K562 (cell line): ENCODE measurements around the gene KNL1. TPM values are rescaled to one million over a fixed set of nuclear protein-coding genes. Genes with fewer than 3 reads are reported as not detected.

Experiments used
- CHCHD3 ChIP-seq: fragments of 250-450 bp; sonication (Bioruptor Pico); IDR thresholded peaks from 2 replicates; pipeline ENCODE4 v2.1.2; 2022; ENCODE audit warnings: mild to moderate bottlenecking
- HDAC8 ChIP-seq: fragments of 450-650 bp; IDR thresholded peaks from 2 replicates; pipeline ENCODE4 v1.6.1; 2016; ENCODE audit warnings: mild to moderate bottlenecking, missing genetic modification characterization, moderate library complexity, missing compliant biosample characterization
- HNRNPH1 ChIP-seq: fragments of 200-400 bp; formaldehyde crosslinking; optimal IDR thresholded peaks from 2 replicates; pipeline ENCODE3; 2017; ENCODE audit warnings: low read depth, mild to moderate bottlenecking, low read length, moderate library complexity
- HOXB6 ChIP-seq: fragments of 250-450 bp; sonication (Bioruptor Pico); IDR thresholded peaks from 2 replicates; pipeline ENCODE4 v1.5.1; 2022; ENCODE audit warnings: mild to moderate bottlenecking, borderline replicate concordance
- MEF2A ChIP-seq: IDR thresholded peaks from 2 replicates; pipeline ENCODE4 v1.6.1; 2011; ENCODE audit warnings: low read depth, mild to moderate bottlenecking, low read length, moderate library complexity; ENCODE audit not compliant: control insufficient read depth
- NFE2L1 ChIP-seq: fragments of 450-650 bp; IDR thresholded peaks from 2 replicates; pipeline ENCODE4 v1.6.1; 2016; ENCODE audit warnings: missing genetic modification characterization, low read depth, mild to moderate bottlenecking, missing compliant biosample characterization, moderate library complexity, borderline replicate concordance
- POLR2AphosphoS5 ChIP-seq: IDR thresholded peaks from 2 replicates; pipeline ENCODE4 v1.6.1; 2011; ENCODE audit warnings: mild to moderate bottlenecking, low read depth, low read length, moderate library complexity; ENCODE audit not compliant: control insufficient read depth, insufficient read depth
- ZC3H4 ChIP-seq: sonication (generic); formaldehyde crosslinking; IDR thresholded peaks from 2 replicates; pipeline ENCODE4 v1.9.0; 2021; ENCODE audit warnings: missing genetic modification reagents, borderline replicate concordance
- ZNF75A ChIP-seq: fragments of 450-650 bp; formaldehyde crosslinking; IDR thresholded peaks from 2 replicates; pipeline ENCODE4 v1.4.0; 2020; ENCODE audit warnings: mild to moderate bottlenecking
- polyA plus RNA-seq, 8 experiments: library from polyadenylated mRNA; depleted of rRNA in 4 of 8; stranded (reverse) in 5 of 8; unstranded in 3 of 8; fragments of >200 nt; fragmentation: Nextera tagmentation in 2 of 8; fragmentation: Illumina TruSeq in 1 of 8; extraction: Ambion mirVana in 2 of 8; extraction: Trizol in 1 of 8; gene quantifications; 2 replicates each; pipeline versions ENCODE4 v1.2.1 to v1.2.3, GENCODE V29; 2011 to 2014; ENCODE audit warnings: inconsistent platforms in 1 of 8, missing spikeins in 1 of 8
- total RNA-seq, 7 experiments: library from RNA; depleted of rRNA in 6 of 7; stranded (reverse); fragments of >200 nt in 6 of 7; fragmentation: Illumina TruSeq in 2 of 7; extraction: Trizol in 2 of 7; gene quantifications; 2 replicates each; pipeline versions ENCODE4 v1.2.1 to v1.2.3, GENCODE V29; 2011 to 2021; ENCODE audit warnings: low replicate concordance in 1 of 7
- TF ChIP-seq, protein P1 (sequence below): sonication (generic); formaldehyde crosslinking; IDR thresholded peaks from 2 replicates; pipeline ENCODE4 v1.5.0; 2020; ENCODE audit warnings: missing genetic modification reagents
- TF ChIP-seq, protein P2 (sequence below): sonication (generic); formaldehyde crosslinking; IDR thresholded peaks from 2 replicates; pipeline ENCODE4 v1.8.1; 2023; ENCODE audit warnings: mild to moderate bottlenecking, missing genetic modification reagents
- TF ChIP-seq, protein P3 (sequence below): fragments of 450-650 bp; IDR thresholded peaks from 2 replicates; pipeline ENCODE4 v1.7.0; 2016; ENCODE audit warnings: borderline replicate concordance
- TF ChIP-seq, protein P4 (sequence below): fragments of 450-650 bp; IDR thresholded peaks from 2 replicates; pipeline ENCODE4 v1.6.1; 2017; ENCODE audit warnings: antibody characterized with exemption
- TF ChIP-seq, protein P5 (sequence below), 2 experiments: fragments of 450-650 bp; IDR thresholded peaks; 2 replicates each; pipeline ENCODE4 v1.6.1; 2018; ENCODE audit warnings: mild to moderate bottlenecking in 2 of 2, low read depth in 1 of 2; ENCODE audit not compliant: partially characterized antibody in 2 of 2

The KNL1 gene
- total and polyA plus RNA-seq, 9 of the 15 experiments (the other 6 are each of a cell fraction or from before 2014, with no cell fraction given), result 14.5 to 65.4 (median 34.6) TPM

DNA sequence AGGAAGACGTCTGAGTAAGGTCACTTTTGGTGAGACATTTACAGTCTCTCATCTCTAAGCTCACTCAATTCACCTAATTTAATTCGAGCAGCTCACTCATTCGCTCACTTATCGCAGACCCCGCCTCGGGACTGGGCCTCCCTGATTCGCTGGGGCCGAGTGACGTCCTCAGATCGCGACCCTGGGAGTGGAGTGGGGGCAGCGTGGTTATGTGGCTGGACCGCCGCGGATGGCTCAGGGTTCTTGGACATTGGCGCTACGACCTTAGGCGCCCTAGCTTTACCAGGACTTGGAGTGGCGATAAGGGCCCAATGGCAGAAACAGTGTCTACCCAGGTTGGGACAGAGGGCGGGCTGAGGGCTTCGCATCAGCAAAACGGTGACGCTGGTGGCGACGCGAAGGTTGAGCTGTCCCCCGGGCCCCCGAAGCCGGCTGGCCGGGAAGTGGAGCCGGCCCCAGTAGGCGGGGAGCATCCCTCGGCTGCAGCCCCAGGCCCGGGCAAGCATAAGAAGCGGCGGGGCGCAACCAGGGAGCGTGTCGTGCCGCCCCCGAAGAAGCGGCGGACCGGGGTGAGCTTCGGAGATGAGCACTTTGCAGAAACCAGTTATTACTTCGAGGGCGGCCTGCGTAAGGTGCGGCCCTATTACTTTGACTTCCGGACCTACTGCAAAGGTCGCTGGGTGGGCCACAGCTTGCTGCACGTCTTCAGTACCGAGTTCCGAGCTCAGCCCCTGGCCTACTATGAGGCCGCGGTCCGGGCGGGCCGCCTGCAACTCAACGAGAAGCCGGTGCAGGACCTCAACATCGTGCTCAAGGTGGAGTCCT is 24.7 kb upstream of the KNL1 start, which contains the start of gene RPUSD2 (continued):
- TF ChIP-seq, protein P1, sequence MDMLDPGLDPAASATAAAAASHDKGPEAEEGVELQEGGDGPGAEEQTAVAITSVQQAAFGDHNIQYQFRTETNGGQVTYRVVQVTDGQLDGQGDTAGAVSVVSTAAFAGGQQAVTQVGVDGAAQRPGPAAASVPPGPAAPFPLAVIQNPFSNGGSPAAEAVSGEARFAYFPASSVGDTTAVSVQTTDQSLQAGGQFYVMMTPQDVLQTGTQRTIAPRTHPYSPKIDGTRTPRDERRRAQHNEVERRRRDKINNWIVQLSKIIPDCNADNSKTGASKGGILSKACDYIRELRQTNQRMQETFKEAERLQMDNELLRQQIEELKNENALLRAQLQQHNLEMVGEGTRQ (CRISPR knock-in tag), result no peak
- TF ChIP-seq, protein P2, sequence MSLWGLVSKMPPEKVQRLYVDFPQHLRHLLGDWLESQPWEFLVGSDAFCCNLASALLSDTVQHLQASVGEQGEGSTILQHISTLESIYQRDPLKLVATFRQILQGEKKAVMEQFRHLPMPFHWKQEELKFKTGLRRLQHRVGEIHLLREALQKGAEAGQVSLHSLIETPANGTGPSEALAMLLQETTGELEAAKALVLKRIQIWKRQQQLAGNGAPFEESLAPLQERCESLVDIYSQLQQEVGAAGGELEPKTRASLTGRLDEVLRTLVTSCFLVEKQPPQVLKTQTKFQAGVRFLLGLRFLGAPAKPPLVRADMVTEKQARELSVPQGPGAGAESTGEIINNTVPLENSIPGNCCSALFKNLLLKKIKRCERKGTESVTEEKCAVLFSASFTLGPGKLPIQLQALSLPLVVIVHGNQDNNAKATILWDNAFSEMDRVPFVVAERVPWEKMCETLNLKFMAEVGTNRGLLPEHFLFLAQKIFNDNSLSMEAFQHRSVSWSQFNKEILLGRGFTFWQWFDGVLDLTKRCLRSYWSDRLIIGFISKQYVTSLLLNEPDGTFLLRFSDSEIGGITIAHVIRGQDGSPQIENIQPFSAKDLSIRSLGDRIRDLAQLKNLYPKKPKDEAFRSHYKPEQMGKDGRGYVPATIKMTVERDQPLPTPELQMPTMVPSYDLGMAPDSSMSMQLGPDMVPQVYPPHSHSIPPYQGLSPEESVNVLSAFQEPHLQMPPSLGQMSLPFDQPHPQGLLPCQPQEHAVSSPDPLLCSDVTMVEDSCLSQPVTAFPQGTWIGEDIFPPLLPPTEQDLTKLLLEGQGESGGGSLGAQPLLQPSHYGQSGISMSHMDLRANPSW (CRISPR knock-in tag), result peak; percentile 60; the same call in 1 of the 2 replicates
- no peak for TF ChIP-seq HOXB6 (CRISPR knock-in tag)
- no peak for TF ChIP-seq MEF2A
- TF ChIP-seq, protein P3, sequence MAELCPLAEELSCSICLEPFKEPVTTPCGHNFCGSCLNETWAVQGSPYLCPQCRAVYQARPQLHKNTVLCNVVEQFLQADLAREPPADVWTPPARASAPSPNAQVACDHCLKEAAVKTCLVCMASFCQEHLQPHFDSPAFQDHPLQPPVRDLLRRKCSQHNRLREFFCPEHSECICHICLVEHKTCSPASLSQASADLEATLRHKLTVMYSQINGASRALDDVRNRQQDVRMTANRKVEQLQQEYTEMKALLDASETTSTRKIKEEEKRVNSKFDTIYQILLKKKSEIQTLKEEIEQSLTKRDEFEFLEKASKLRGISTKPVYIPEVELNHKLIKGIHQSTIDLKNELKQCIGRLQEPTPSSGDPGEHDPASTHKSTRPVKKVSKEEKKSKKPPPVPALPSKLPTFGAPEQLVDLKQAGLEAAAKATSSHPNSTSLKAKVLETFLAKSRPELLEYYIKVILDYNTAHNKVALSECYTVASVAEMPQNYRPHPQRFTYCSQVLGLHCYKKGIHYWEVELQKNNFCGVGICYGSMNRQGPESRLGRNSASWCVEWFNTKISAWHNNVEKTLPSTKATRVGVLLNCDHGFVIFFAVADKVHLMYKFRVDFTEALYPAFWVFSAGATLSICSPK, result no peak
- peak; percentile 82 for TF ChIP-seq POLR2AphosphoS5
- TF ChIP-seq NFE2L1, result no peak
- TF ChIP-seq HDAC8, result no peak
- TF ChIP-seq ZNF75A (CRISPR knock-in tag), result no peak
- no peak for TF ChIP-seq HNRNPH1
- TF ChIP-seq ZC3H4 (CRISPR knock-in tag), result no peak
- TF ChIP-seq, protein P4, sequence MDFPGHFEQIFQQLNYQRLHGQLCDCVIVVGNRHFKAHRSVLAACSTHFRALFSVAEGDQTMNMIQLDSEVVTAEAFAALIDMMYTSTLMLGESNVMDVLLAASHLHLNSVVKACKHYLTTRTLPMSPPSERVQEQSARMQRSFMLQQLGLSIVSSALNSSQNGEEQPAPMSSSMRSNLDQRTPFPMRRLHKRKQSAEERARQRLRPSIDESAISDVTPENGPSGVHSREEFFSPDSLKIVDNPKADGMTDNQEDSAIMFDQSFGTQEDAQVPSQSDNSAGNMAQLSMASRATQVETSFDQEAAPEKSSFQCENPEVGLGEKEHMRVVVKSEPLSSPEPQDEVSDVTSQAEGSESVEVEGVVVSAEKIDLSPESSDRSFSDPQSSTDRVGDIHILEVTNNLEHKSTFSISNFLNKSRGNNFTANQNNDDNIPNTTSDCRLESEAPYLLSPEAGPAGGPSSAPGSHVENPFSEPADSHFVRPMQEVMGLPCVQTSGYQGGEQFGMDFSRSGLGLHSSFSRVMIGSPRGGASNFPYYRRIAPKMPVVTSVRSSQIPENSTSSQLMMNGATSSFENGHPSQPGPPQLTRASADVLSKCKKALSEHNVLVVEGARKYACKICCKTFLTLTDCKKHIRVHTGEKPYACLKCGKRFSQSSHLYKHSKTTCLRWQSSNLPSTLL, result no peak
- TF ChIP-seq, protein P5, sequence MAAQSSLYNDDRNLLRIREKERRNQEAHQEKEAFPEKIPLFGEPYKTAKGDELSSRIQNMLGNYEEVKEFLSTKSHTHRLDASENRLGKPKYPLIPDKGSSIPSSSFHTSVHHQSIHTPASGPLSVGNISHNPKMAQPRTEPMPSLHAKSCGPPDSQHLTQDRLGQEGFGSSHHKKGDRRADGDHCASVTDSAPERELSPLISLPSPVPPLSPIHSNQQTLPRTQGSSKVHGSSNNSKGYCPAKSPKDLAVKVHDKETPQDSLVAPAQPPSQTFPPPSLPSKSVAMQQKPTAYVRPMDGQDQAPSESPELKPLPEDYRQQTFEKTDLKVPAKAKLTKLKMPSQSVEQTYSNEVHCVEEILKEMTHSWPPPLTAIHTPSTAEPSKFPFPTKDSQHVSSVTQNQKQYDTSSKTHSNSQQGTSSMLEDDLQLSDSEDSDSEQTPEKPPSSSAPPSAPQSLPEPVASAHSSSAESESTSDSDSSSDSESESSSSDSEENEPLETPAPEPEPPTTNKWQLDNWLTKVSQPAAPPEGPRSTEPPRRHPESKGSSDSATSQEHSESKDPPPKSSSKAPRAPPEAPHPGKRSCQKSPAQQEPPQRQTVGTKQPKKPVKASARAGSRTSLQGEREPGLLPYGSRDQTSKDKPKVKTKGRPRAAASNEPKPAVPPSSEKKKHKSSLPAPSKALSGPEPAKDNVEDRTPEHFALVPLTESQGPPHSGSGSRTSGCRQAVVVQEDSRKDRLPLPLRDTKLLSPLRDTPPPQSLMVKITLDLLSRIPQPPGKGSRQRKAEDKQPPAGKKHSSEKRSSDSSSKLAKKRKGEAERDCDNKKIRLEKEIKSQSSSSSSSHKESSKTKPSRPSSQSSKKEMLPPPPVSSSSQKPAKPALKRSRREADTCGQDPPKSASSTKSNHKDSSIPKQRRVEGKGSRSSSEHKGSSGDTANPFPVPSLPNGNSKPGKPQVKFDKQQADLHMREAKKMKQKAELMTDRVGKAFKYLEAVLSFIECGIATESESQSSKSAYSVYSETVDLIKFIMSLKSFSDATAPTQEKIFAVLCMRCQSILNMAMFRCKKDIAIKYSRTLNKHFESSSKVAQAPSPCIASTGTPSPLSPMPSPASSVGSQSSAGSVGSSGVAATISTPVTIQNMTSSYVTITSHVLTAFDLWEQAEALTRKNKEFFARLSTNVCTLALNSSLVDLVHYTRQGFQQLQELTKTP (IDR thresholded peaks at IDR 0.05; ENCODE audit: low read depth in 1 of 2, partially characterized antibody in 2 of 2), result peak in 1 of 2 experiments; percentile 22
- no peak for TF ChIP-seq CHCHD3 (CRISPR knock-in tag)
